HCT116 (cell line): Measurements from ENCODE around the gene SUN3. TPM values are rescaled to one million over a fixed set of nuclear protein-coding genes. Genes with fewer than 3 reads are reported as not detected.
A peak's percentile ranks its signal among the peaks of the same experiment; 100 is the strongest.
"Not testable (repeated sequence)": the region's sequence is repeated elsewhere in the genome, so short reads cannot be mapped to it uniquely, and the experiment has no call there.

Source experiments
- ATAC-seq: fragments of 200-7000 bp; cut with Tn5 transposase; 2 replicates; pipeline ENCODE4 v1.9.1; 2020; ENCODE audit warnings: mild to moderate bottlenecking, moderate library complexity
- BruUV-seq: library from RNA; stranded (reverse); fragments of 400-500 nt; replicated peaks from 2 replicates; lab custom pipeline; 2021; lab: Mats Ljungman, UMichigan
- CTCF ChIA-PET: fragments of 300-600 bp; sonication (Branson Sonifier 250); formaldehyde crosslinking; loops from one replicate; lab custom pipeline; 2021; ENCODE audit warnings: antibody characterized with exemption; lab: Charles Lee
- POLR2A ChIA-PET: fragments of 300-600, 350-600 bp; sonication (Branson Sonifier 250); formaldehyde crosslinking; loops from one replicate; lab custom pipeline; 2021; ENCODE audit warnings: antibody characterized with exemption; lab: Charles Lee
- RAD21 ChIA-PET, 2 experiments: fragments of 300-600 bp; sonication (Branson Sonifier 250); formaldehyde crosslinking; loops; one replicate each; lab custom pipeline; 2023; ENCODE audit warnings: low total read pairs in 2 of 2; ENCODE audit not compliant: uncharacterized antibody in 2 of 2, unreplicated experiment in 2 of 2, low non-redundant PET in 1 of 2; lab: Charles Lee
- DNase-seq: peaks from one replicate; pipeline ENCODE4 v3.0.0-alpha.2; 2010; ENCODE audit warnings: low read depth, low spot score
- H2AFZ ChIP-seq: fragments of 200-600 bp; shearing (Covaris generic), sonication (generic); 2 replicates; pipeline ENCODE4 v1.6.1; 2017; ENCODE audit warnings: low read depth, mixed run types, mixed read lengths, antibody characterized with exemption, low read length; ENCODE audit not compliant: poor library complexity, severe bottlenecking
- H3K27ac ChIP-seq: 2 replicates; pipeline ENCODE4 v1.5.1; 2012; ENCODE audit warnings: low read depth, low read length
- H3K27me3 ChIP-seq: fragments of 200-600 bp; sonication (generic); 2 replicates; pipeline ENCODE4 v1.6.1; 2016; ENCODE audit warnings: mixed run types, low read length, mixed read lengths; ENCODE audit not compliant: insufficient read depth
- H3K36me3 ChIP-seq, 2 experiments: fragments of 200-500 bp in 1 of 2; fragments of 200-600 bp in 1 of 2; sonication (Bioruptor generic) in 1 of 2; sonication (generic) in 1 of 2; 2 replicates each; pipeline versions ENCODE4 v1.5.1 to v1.6.1; 2014 to 2016; ENCODE audit warnings: low read length in 2 of 2, inconsistent platforms in 1 of 2, mixed read lengths in 1 of 2, mixed run types in 1 of 2; ENCODE audit not compliant: insufficient read depth in 2 of 2, control insufficient read depth in 1 of 2
- H3K4me1 ChIP-seq, 2 experiments: fragments of 200-600 bp in 1 of 2; sonication (generic) in 1 of 2; 2 replicates each; pipeline versions ENCODE4 v1.5.1 to v1.6.1; 2012 to 2017; ENCODE audit warnings: low read length in 2 of 2, inconsistent platforms in 1 of 2, mild to moderate bottlenecking in 1 of 2, mixed read lengths in 1 of 2, mixed run types in 1 of 2, moderate library complexity in 1 of 2; ENCODE audit not compliant: insufficient read depth in 2 of 2, control insufficient read depth in 1 of 2
- H3K4me2 ChIP-seq: fragments of 200-600 bp; sonication (generic); 2 replicates; pipeline ENCODE4 v1.6.1; 2017; ENCODE audit warnings: mixed run types, low read length, mixed read lengths
- H3K4me3 ChIP-seq, 2 experiments: fragments of 200-600 bp in 1 of 2; sonication (generic) in 1 of 2; replicated peaks in 1 of 2; 2 replicates each; pipeline ENCODE4 v1.5.1; 2011 to 2016; ENCODE audit warnings: low read length in 2 of 2, control low read depth in 1 of 2, low read depth in 1 of 2, mild to moderate bottlenecking in 1 of 2, mixed read lengths in 1 of 2, mixed run types in 1 of 2
- H3K79me2 ChIP-seq: fragments of 200-600 bp; sonication (generic); 2 replicates; pipeline ENCODE4 v1.6.1; 2017; ENCODE audit warnings: mild to moderate bottlenecking, mixed run types, low read length, moderate library complexity, mixed read lengths; ENCODE audit not compliant: insufficient read depth
- H3K9ac ChIP-seq: fragments of 200-600 bp; sonication (generic); 2 replicates; pipeline ENCODE4 v1.6.1; 2016; ENCODE audit warnings: low read length, mixed read lengths
- H3K9me2 ChIP-seq: fragments of 200-600 bp; sonication (generic), shearing (Covaris generic); 2 replicates; pipeline ENCODE4 v1.6.1; 2017; ENCODE audit warnings: mixed run types, mild to moderate bottlenecking, moderate library complexity; ENCODE audit not compliant: insufficient read depth
- H3K9me3 ChIP-seq, 2 experiments: fragments of 200-500 bp in 1 of 2; fragments of 200-600 bp in 1 of 2; sonication (Bioruptor generic) in 1 of 2; sonication (generic) in 1 of 2; 2 replicates each; pipeline ENCODE4 v1.6.1; 2014 to 2017; ENCODE audit warnings: low read length in 2 of 2, mixed read lengths in 2 of 2, inconsistent platforms in 1 of 2, low read depth in 1 of 2, mild to moderate bottlenecking in 1 of 2, mixed run types in 1 of 2, moderate library complexity in 1 of 2; ENCODE audit not compliant: control insufficient read depth in 1 of 2, insufficient read depth in 1 of 2
- H4K20me1 ChIP-seq: fragments of 200-600 bp; sonication (generic), shearing (Covaris generic); 2 replicates; pipeline ENCODE4 v1.6.1; 2017; ENCODE audit warnings: mixed run types, mild to moderate bottlenecking, moderate library complexity; ENCODE audit not compliant: insufficient read depth
- CTCF ChIP-seq, 3 experiments: fragments of 200-600 bp in 1 of 3; sonication (generic) in 1 of 3; IDR thresholded peaks in 2 of 3; conservative IDR thresholded peaks in 1 of 3; 2 replicates each; pipeline ENCODE4 v1.5.1; 2012 to 2017; ENCODE audit warnings: low read depth in 2 of 3, low read length in 2 of 3, antibody characterized with exemption in 1 of 3, borderline replicate concordance in 1 of 3, control low read depth in 1 of 3, mild to moderate bottlenecking in 1 of 3, mixed read lengths in 1 of 3, mixed run types in 1 of 3, moderate library complexity in 1 of 3; ENCODE audit not compliant: insufficient read depth in 1 of 3
- JUND ChIP-seq: IDR thresholded peaks from 2 replicates; pipeline ENCODE4 v1.6.1; 2012
- MAX ChIP-seq: IDR thresholded peaks from 2 replicates; pipeline ENCODE4 v1.6.1; 2012
- POLR2AphosphoS5 ChIP-seq: IDR thresholded peaks from 2 replicates; pipeline ENCODE4 v1.6.1; 2011; ENCODE audit warnings: mild to moderate bottlenecking, low read depth, low read length, moderate library complexity
- RAD21 ChIP-seq: IDR thresholded peaks from 2 replicates; pipeline ENCODE4 v1.6.1; 2012; ENCODE audit warnings: low read depth, mild to moderate bottlenecking
- ZFX ChIP-seq: fragments of 450-650 bp; IDR thresholded peaks from 2 replicates; pipeline ENCODE4 v1.6.1; 2017
- intact Hi-C: fragments of 100-400 bp; cut with micrococcal nuclease; formaldehyde crosslinking; loops from 2 replicates; pipeline ENCODE4 v1.10.0; 2022
- total RNA-seq: library from RNA; stranded (reverse); gene quantifications from one replicate; pipeline ENCODE4 v1.2.1, GENCODE V29; 2021; ENCODE audit not compliant: unreplicated experiment
- TF ChIP-seq, protein P1 (sequence below): IDR thresholded peaks from 2 replicates; pipeline ENCODE4 v1.6.1; 2012

SUN3 gene
- total RNA-seq, 1 experiment from 2014 or later = 4.5 TPM

- H3K27me3 ChIP-seq, BruUV-seq, H4K20me1 ChIP-seq, H3K4me3 ChIP-seq, H2AFZ ChIP-seq, H3K79me2 ChIP-seq, H3K9me2 ChIP-seq, RAD21 ChIA-PET, ATAC-seq, H3K4me1 ChIP-seq, DNase-seq, intact Hi-C loops, H3K27ac ChIP-seq, H3K36me3 ChIP-seq, H3K4me2 ChIP-seq, H3K9ac ChIP-seq, H3K9me3 ChIP-seq: not testable (repeated sequence)
- CTCF ChIA-PET = interaction anchor here (1.4 to 2.0 kb wide), 2 partner anchors 103 to 120 kb away, joined by 3 to 12 read pairs; no protein-coding TSS in a partner anchor
- POLR2A ChIA-PET = interaction anchor here (1.2 kb wide), 1 partner anchor 10 kb away, joined by 6 read pairs; no protein-coding TSS in a partner anchor
These were observed 39.1 kb downstream of the SUN3 start for GRCh38 chr7:47989607-47990400.

- H3K4me2 ChIP-seq = no peak overlapping the region
- H3K27me3 ChIP-seq = no peaks in the 10 kb centered on the region
- H3K36me3 ChIP-seq = no peaks in the 10 kb centered on the region
- H4K20me1 ChIP-seq = no peaks in the 10 kb centered on the region
- RAD21 ChIA-PET = no interaction called here
- no peak overlapping the region for H3K27ac ChIP-seq
- no peak overlapping the region for H2AFZ ChIP-seq
- no peak for DNase-seq
- peaks cover 2 to 5% of the 10 kb centered on the region in 2 experiments; a peak in 2 of 4 replicates for H3K4me1 ChIP-seq
- no peaks in the 10 kb centered on the region for H3K9me3 ChIP-seq
- H3K9ac ChIP-seq = no peak overlapping the region
- H3K4me3 ChIP-seq = no peak overlapping the region
- POLR2A ChIA-PET = interaction anchor here (0.8 to 1.2 kb wide), 3 partner anchors 11 to 104 kb away, joined by 5 to 6 read pairs (median 5); partner anchors contain the start of gene UPP1
- intact Hi-C loops = no loop called here
- no TSS peak for BruUV-seq
- CTCF ChIA-PET = interaction anchor here (1.0 to 2.0 kb wide), 3 partner anchors 12 to 121 kb away, joined by 3 to 12 read pairs (median 4); no protein-coding TSS in a partner anchor
- peak; percentile 83 for ATAC-seq
- H3K79me2 ChIP-seq = no peaks in the 10 kb centered on the region
- TF ChIP-seq CTCF (IDR thresholded peaks at IDR 0.05 in 2 of 3, conservative IDR thresholded peaks at IDR 0.05 in 1 of 3; ENCODE audit: borderline replicate concordance in 1 of 3, insufficient read depth in 1 of 3, low read depth in 2 of 3, low read length in 2 of 3) (peak in 2 of 3 experiments; percentile 66 to 74; a peak in 4 of 6 replicates), MAX (no peak), POLR2AphosphoS5 (no peak), JUND (no peak), RAD21 (peak; percentile 26; the same call in 1 of the 2 replicates), ZFX (no peak)
- TF ChIP-seq, protein P1, sequence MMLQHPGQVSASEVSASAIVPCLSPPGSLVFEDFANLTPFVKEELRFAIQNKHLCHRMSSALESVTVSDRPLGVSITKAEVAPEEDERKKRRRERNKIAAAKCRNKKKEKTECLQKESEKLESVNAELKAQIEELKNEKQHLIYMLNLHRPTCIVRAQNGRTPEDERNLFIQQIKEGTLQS = no peak
- H3K9me2 ChIP-seq = no peaks in the 10 kb centered on the region
These were observed 40.2 kb downstream of the SUN3 start for GRCh38 chr7:47988496-47989386.
